ENCODE measurements around the gene KRTAP10-11.
"Not testable (repeated sequence)": the region's sequence is repeated elsewhere in the genome, so short reads cannot be mapped to it uniquely, and the experiment has no call there.

The KRTAP10-11 gene

GRCh38 chr21:44640761-44641160, 5.5 kb upstream of the KRTAP10-11 start:
- DNase-seq = no peak

GRCh38 chr21:44643741-44644310, 2.4 kb upstream of the KRTAP10-11 start:
- DNase-seq = no peak

GRCh38 chr21:44644878-44645277, 1.3 kb upstream of the KRTAP10-11 start:
- DNase-seq = no peak

- no peak for DNase-seq
These were observed 973 bp downstream of the KRTAP10-11 start for GRCh38 chr21:44647222-44647552.

- no peak for DNase-seq
These were observed 2.5 kb downstream of the KRTAP10-11 start for GRCh38 chr21:44648557-44649311.

GRCh38 chr21:44649521-44650100, 3.4 kb downstream of the KRTAP10-11 start:
- DNase-seq = no peak

GRCh38 chr21:44650265-44650972, 4.2 kb downstream of the KRTAP10-11 start:
- no peak for DNase-seq

- no peak for DNase-seq
These were observed 4.9 kb downstream of the KRTAP10-11 start for GRCh38 chr21:44650973-44651675.

- no peak for DNase-seq
These were observed 6.9 kb downstream of the KRTAP10-11 start for GRCh38 chr21:44653123-44653522.

GRCh38 chr21:44653656-44654575, 7.7 kb downstream of the KRTAP10-11 start:
- DNase-seq = no peak

- DNase-seq = no peak
These were observed 8.5 kb downstream of the KRTAP10-11 start, which contains the start of gene KRTAP12-4 for GRCh38 chr21:44654576-44655175. TSS of gene KRTAP12-4 (minus strand) at chr21:44654659. CDS start at chr21:44654614, 45 bp downstream.

- no peak for DNase-seq
These were observed 10.7 kb downstream of the KRTAP10-11 start for GRCh38 chr21:44656868-44657267.

- DNase-seq = no peak
These were observed 11.7 kb downstream of the KRTAP10-11 start, which contains the start of gene KRTAP12-3 for GRCh38 chr21:44657635-44658540. TSS of gene KRTAP12-3 (plus strand) at chr21:44657932. CDS start at chr21:44657980, 48 bp downstream.

GRCh38 chr21:44658541-44658910, 12.3 kb downstream of the KRTAP10-11 start:
- DNase-seq = no peak

- DNase-seq = no peak
These were observed 12.8 kb downstream of the KRTAP10-11 start for GRCh38 chr21:44658913-44659595.

GRCh38 chr21:44661567-44661966, 15.4 kb downstream of the KRTAP10-11 start:
- not testable (repeated sequence) for DNase-seq

- DNase-seq = no peak
These were observed 18.5 kb downstream of the KRTAP10-11 start for GRCh38 chr21:44664691-44665090.

- no peak for DNase-seq
These were observed 20.4 kb downstream of the KRTAP10-11 start, which contains the start of gene KRTAP12-2 for GRCh38 chr21:44666401-44667320. TSS of gene KRTAP12-2 (minus strand) at chr21:44666927. CDS start at chr21:44666886, 41 bp downstream.
